HEK293 (cell line): ENCODE data around the gene DOP1A.

Experiments used
- BCL11A ChIP-seq: fragments of 450-650 bp; formaldehyde crosslinking; IDR thresholded peaks from 2 replicates; pipeline ENCODE4 v1.5.1; 2016; ENCODE audit warnings: low read depth, missing biosample characterization, missing genetic modification characterization
- GLIS1 ChIP-seq: fragments of 450-650 bp; formaldehyde crosslinking; IDR thresholded peaks from 2 replicates; pipeline ENCODE4 v1.5.1; 2016; ENCODE audit warnings: missing biosample characterization, missing genetic modification characterization
- HOXC10 ChIP-seq: sonication (generic); formaldehyde crosslinking; IDR thresholded peaks from 2 replicates; pipeline ENCODE4 v1.8.1; 2023; ENCODE audit warnings: mild to moderate bottlenecking, missing genetic modification reagents
- KLF9 ChIP-seq: fragments of 450-650 bp; formaldehyde crosslinking; IDR thresholded peaks from 2 replicates; pipeline ENCODE4 v1.5.1; 2016; ENCODE audit warnings: missing biosample characterization, missing genetic modification characterization, low read depth
- REPIN1 ChIP-seq: fragments of 450-650 bp; formaldehyde crosslinking; IDR thresholded peaks from 2 replicates; pipeline ENCODE4 v1.5.1; 2017; ENCODE audit warnings: missing biosample characterization, missing genetic modification characterization, low read depth
- SETDB1 ChIP-seq: IDR thresholded peaks from one replicate; pipeline ENCODE4 v1.6.1; 2017; ENCODE audit warnings: mild to moderate bottlenecking, low read length, moderate library complexity, mixed read lengths; ENCODE audit not compliant: insufficient read length
- SP2 ChIP-seq: fragments of 450-650 bp; formaldehyde crosslinking; IDR thresholded peaks from 2 replicates; pipeline ENCODE4 v1.5.1; 2016; ENCODE audit warnings: missing biosample characterization, missing genetic modification characterization
- ZBTB8A ChIP-seq: fragments of 450-650 bp; formaldehyde crosslinking; IDR thresholded peaks from 2 replicates; pipeline ENCODE4 v1.5.1; 2016; ENCODE audit warnings: missing biosample characterization, missing genetic modification characterization
- ZNF121 ChIP-seq: fragments of 450-650 bp; formaldehyde crosslinking; IDR thresholded peaks from 2 replicates; pipeline ENCODE4 v1.5.1; 2016; ENCODE audit warnings: missing biosample characterization, missing genetic modification characterization
- ZNF19 ChIP-seq: fragments of 450-650 bp; formaldehyde crosslinking; IDR thresholded peaks from 2 replicates; pipeline ENCODE4; 2016; ENCODE audit warnings: missing biosample characterization, missing genetic modification characterization, low read depth
- ZNF239 ChIP-seq: fragments of 450-650 bp; formaldehyde crosslinking; IDR thresholded peaks from 2 replicates; pipeline ENCODE4 v1.5.1; 2016; ENCODE audit warnings: missing biosample characterization, missing genetic modification characterization
- ZNF292 ChIP-seq: fragments of 450-650 bp; formaldehyde crosslinking; IDR thresholded peaks from 2 replicates; pipeline ENCODE4 v1.5.1; 2016; ENCODE audit warnings: low read depth, missing biosample characterization, missing genetic modification characterization, borderline replicate concordance
- ZNF433 ChIP-seq: fragments of 450-650 bp; formaldehyde crosslinking; IDR thresholded peaks from 2 replicates; pipeline ENCODE4 v1.5.1; 2016; ENCODE audit warnings: missing biosample characterization, missing genetic modification characterization, low read depth
- ZNF501 ChIP-seq: fragments of 450-650 bp; formaldehyde crosslinking; IDR thresholded peaks from 2 replicates; pipeline ENCODE4 v1.5.1; 2016; ENCODE audit warnings: missing biosample characterization, missing genetic modification characterization
- ZNF555 ChIP-seq: fragments of 450-650 bp; formaldehyde crosslinking; conservative IDR thresholded peaks from 2 replicates; pipeline ENCODE4 v1.5.1; 2017; ENCODE audit warnings: missing biosample characterization, mild to moderate bottlenecking, missing genetic modification characterization, inconsistent platforms
- ZNF621 ChIP-seq: fragments of 450-650 bp; formaldehyde crosslinking; IDR thresholded peaks from 2 replicates; pipeline ENCODE4 v1.5.1; 2017; ENCODE audit warnings: missing biosample characterization, missing genetic modification characterization
- ZNF624 ChIP-seq: fragments of 450-650 bp; formaldehyde crosslinking; IDR thresholded peaks from 2 replicates; pipeline ENCODE4 v1.5.1; 2017; ENCODE audit warnings: missing biosample characterization, missing genetic modification characterization
- ZNF747 ChIP-seq: fragments of 450-650 bp; formaldehyde crosslinking; IDR thresholded peaks from 2 replicates; pipeline ENCODE4 v1.5.1; 2016; ENCODE audit warnings: missing biosample characterization, missing genetic modification characterization
- TF ChIP-seq, protein P1 (sequence below): fragments of 450-650 bp; formaldehyde crosslinking; conservative IDR thresholded peaks from 2 replicates; pipeline ENCODE4 v1.5.1; 2016; ENCODE audit warnings: low read depth, missing biosample characterization, missing genetic modification characterization
- TF ChIP-seq, protein P2 (sequence below): fragments of 450-650 bp; formaldehyde crosslinking; IDR thresholded peaks from 2 replicates; pipeline ENCODE4 v1.5.1; 2016; ENCODE audit warnings: missing biosample characterization, missing genetic modification characterization
- TF ChIP-seq, protein P3 (sequence below): fragments of 450-650 bp; formaldehyde crosslinking; IDR thresholded peaks from 2 replicates; pipeline ENCODE4 v1.5.1; 2016; ENCODE audit warnings: missing biosample characterization, missing genetic modification characterization
- TF ChIP-seq, protein P4 (sequence below): fragments of 450-650 bp; formaldehyde crosslinking; IDR thresholded peaks from 2 replicates; pipeline ENCODE4 v1.5.1; 2016; ENCODE audit warnings: missing biosample characterization, missing genetic modification characterization
- TF ChIP-seq, protein P5 (sequence below): fragments of 450-650 bp; formaldehyde crosslinking; IDR thresholded peaks from 2 replicates; pipeline ENCODE4 v1.5.1; 2016; ENCODE audit warnings: missing biosample characterization, missing genetic modification characterization
- TF ChIP-seq, protein P6 (sequence below): fragments of 450-650 bp; formaldehyde crosslinking; IDR thresholded peaks from 2 replicates; pipeline ENCODE4 v1.5.1; 2016; ENCODE audit warnings: missing biosample characterization, missing genetic modification characterization, borderline replicate concordance

The DOP1A gene

DNA sequence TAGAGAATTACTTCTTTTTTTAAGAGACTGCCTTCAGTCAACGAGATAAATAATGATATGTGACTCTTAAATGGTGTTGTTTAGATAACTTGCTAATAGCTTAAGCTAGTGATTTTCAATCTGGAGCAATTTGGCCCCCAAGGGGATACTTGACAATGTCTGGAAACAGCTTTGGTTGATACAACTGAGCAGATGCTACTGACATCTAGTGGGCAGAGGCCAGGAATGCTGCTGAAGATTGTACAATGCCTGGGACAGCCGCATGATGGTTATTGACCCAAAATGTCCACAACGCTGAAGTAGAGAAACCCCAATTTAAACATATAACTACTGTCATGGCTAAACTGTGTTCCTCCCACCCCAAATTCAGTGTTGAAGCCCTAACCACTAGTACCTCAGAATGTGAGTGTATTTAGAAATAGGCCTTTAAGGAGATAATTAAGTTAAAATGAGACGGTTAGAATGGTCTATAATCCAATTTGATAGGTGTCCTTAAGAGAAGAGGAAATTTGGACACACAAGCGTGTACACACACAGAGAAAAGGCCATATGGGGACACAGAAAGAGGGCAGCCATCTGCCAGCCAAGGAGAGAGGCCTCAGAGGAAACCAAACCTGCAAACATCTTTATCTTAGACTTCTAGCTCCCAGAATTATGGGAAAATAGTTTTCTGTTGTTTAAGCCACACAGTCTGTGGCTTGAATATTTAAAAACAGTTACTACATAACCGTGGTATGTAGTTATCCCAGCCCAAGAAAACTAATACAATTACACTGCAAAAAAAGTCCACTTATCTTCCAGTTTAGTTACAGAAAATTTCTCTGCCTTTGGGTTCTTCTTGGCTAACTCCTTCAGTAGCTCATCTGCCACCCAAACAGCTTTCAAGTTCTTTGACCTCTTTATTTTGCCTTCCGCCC is 147.9 kb downstream of the DOP1A start (continued):
- TF ChIP-seq, protein P1, sequence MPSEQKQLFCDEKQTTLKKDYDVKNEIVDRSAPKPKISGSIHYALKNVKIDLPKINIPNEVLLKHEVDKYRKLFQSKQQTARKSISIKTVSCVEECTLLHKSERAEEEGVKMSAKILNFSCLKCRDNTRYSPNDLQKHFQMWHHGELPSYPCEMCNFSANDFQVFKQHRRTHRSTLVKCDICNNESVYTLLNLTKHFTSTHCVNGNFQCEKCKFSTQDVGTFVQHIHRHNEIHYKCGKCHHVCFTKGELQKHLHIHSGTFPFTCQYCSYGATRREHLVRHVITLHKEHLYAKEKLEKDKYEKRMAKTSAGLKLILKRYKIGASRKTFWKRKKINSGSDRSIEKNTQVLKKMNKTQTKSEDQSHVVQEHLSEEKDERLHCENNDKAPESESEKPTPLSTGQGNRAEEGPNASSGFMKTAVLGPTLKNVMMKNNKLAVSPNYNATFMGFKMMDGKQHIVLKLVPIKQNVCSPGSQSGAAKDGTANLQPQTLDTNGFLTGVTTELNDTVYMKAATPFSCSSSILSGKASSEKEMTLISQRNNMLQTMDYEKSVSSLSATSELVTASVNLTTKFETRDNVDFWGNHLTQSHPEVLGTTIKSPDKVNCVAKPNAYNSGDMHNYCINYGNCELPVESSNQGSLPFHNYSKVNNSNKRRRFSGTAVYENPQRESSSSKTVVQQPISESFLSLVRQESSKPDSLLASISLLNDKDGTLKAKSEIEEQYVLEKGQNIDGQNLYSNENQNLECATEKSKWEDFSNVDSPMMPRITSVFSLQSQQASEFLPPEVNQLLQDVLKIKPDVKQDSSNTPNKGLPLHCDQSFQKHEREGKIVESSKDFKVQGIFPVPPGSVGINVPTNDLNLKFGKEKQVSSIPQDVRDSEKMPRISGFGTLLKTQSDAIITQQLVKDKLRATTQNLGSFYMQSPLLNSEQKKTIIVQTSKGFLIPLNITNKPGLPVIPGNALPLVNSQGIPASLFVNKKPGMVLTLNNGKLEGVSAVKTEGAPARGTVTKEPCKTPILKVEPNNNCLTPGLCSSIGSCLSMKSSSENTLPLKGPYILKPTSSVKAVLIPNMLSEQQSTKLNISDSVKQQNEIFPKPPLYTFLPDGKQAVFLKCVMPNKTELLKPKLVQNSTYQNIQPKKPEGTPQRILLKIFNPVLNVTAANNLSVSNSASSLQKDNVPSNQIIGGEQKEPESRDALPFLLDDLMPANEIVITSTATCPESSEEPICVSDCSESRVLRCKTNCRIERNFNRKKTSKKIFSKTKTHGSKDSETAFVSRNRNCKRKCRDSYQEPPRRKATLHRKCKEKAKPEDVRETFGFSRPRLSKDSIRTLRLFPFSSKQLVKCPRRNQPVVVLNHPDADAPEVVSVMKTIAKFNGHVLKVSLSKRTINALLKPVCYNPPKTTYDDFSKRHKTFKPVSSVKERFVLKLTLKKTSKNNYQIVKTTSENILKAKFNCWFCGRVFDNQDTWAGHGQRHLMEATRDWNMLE (tag by site-specific recombination) = no peak
- TF ChIP-seq, protein P2, sequence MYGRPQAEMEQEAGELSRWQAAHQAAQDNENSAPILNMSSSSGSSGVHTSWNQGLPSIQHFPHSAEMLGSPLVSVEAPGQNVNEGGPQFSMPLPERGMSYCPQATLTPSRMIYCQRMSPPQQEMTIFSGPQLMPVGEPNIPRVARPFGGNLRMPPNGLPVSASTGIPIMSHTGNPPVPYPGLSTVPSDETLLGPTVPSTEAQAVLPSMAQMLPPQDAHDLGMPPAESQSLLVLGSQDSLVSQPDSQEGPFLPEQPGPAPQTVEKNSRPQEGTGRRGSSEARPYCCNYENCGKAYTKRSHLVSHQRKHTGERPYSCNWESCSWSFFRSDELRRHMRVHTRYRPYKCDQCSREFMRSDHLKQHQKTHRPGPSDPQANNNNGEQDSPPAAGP = no peak
- TF ChIP-seq, protein P3, sequence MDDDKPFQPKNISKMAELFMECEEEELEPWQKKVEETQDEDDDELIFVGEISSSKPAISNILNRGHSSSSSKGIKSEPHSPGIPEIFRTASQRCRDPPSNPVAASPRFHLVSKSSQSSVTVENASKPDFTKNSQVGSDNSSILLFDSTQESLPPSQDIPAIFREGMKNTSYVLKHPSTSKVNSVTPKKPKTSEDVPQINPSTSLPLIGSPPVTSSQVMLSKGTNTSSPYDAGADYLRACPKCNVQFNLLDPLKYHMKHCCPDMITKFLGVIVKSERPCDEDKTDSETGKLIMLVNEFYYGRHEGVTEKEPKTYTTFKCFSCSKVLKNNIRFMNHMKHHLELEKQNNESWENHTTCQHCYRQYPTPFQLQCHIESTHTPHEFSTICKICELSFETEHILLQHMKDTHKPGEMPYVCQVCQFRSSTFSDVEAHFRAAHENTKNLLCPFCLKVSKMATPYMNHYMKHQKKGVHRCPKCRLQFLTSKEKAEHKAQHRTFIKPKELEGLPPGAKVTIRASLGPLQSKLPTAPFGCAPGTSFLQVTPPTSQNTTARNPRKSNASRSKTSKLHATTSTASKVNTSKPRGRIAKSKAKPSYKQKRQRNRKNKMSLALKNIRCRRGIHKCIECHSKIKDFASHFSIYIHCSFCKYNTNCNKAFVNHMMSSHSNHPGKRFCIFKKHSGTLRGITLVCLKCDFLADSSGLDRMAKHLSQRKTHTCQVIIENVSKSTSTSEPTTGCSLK (tag by site-specific recombination) = no peak
- TF ChIP-seq, protein P4, sequence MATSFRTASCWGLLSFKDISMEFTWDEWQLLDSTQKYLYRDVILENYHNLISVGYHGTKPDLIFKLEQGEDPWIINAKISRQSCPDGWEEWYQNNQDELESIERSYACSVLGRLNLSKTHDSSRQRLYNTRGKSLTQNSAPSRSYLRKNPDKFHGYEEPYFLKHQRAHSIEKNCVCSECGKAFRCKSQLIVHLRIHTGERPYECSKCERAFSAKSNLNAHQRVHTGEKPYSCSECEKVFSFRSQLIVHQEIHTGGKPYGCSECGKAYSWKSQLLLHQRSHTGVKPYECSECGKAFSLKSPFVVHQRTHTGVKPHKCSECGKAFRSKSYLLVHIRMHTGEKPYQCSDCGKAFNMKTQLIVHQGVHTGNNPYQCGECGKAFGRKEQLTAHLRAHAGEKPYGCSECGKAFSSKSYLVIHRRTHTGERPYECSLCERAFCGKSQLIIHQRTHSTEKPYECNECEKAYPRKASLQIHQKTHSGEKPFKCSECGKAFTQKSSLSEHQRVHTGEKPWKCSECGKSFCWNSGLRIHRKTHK (tag by site-specific recombination) = no peak
- TF ChIP-seq ZNF19 (tag by site-specific recombination) = no peak
- TF ChIP-seq SP2 (tag by site-specific recombination) = no peak
- no peak for TF ChIP-seq ZNF747 (tag by site-specific recombination)
- no peak for TF ChIP-seq ZNF239
- peak; percentile 33; the same call in 1 of the 2 replicates for TF ChIP-seq ZNF501 (tag by site-specific recombination)
- no peak for TF ChIP-seq SETDB1
- TF ChIP-seq ZNF433 = no peak
- TF ChIP-seq ZNF624 (tag by site-specific recombination) = no peak
- no peak for TF ChIP-seq ZNF121 (tag by site-specific recombination)
- no peak for TF ChIP-seq REPIN1 (tag by site-specific recombination)
- no peak for TF ChIP-seq ZNF555 (tag by site-specific recombination)
- no peak for TF ChIP-seq ZBTB8A (tag by site-specific recombination)
- TF ChIP-seq GLIS1 (tag by site-specific recombination) = no peak
- no peak for TF ChIP-seq KLF9 (tag by site-specific recombination)
- TF ChIP-seq, protein P5, sequence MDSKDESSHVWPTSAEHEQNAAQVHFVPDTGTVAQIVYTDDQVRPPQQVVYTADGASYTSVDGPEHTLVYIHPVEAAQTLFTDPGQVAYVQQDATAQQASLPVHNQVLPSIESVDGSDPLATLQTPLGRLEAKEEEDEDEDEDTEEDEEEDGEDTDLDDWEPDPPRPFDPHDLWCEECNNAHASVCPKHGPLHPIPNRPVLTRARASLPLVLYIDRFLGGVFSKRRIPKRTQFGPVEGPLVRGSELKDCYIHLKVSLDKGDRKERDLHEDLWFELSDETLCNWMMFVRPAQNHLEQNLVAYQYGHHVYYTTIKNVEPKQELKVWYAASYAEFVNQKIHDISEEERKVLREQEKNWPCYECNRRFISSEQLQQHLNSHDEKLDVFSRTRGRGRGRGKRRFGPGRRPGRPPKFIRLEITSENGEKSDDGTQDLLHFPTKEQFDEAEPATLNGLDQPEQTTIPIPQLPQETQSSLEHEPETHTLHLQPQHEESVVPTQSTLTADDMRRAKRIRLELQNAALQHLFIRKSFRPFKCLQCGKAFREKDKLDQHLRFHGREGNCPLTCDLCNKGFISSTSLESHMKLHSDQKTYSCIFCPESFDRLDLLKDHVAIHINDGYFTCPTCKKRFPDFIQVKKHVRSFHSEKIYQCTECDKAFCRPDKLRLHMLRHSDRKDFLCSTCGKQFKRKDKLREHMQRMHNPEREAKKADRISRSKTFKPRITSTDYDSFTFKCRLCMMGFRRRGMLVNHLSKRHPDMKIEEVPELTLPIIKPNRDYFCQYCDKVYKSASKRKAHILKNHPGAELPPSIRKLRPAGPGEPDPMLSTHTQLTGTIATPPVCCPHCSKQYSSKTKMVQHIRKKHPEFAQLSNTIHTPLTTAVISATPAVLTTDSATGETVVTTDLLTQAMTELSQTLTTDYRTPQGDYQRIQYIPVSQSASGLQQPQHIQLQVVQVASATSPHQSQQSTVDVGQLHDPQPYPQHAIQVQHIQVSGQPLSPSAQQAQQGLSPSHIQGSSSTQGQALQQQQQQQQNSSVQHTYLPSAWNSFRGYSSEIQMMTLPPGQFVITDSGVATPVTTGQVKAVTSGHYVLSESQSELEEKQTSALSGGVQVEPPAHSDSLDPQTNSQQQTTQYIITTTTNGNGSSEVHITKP (tag by site-specific recombination) = no peak
- no peak for TF ChIP-seq ZNF292 (tag by site-specific recombination)
- TF ChIP-seq HOXC10 (CRISPR knock-in tag) = no peak
- TF ChIP-seq, protein P6, sequence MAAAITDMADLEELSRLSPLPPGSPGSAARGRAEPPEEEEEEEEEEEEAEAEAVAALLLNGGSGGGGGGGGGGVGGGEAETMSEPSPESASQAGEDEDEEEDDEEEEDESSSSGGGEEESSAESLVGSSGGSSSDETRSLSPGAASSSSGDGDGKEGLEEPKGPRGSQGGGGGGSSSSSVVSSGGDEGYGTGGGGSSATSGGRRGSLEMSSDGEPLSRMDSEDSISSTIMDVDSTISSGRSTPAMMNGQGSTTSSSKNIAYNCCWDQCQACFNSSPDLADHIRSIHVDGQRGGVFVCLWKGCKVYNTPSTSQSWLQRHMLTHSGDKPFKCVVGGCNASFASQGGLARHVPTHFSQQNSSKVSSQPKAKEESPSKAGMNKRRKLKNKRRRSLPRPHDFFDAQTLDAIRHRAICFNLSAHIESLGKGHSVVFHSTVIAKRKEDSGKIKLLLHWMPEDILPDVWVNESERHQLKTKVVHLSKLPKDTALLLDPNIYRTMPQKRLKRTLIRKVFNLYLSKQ (tag by site-specific recombination) = no peak
- TF ChIP-seq BCL11A (tag by site-specific recombination) = no peak
- no peak for TF ChIP-seq ZNF621 (tag by site-specific recombination)
